HAP-1 (cell line): ENCODE data around the gene ARF3.

Experiments used
- DNase-seq, 2 experiments: peaks; one replicate each; pipeline ENCODE4 v3.0.0-alpha.2; 2016 to 2020; ENCODE audit warnings: low spot score in 2 of 2
- H3K27me3 ChIP-seq: fragments of 250-450 bp; sonication (Bioruptor Pico); 2 replicates; pipeline ENCODE4 v1.5.1; 2020; ENCODE audit warnings: low read depth, mild to moderate bottlenecking, moderate library complexity
- H3K36me3 ChIP-seq: fragments of 250-450 bp; sonication (Bioruptor Pico); replicated peaks from 2 replicates; pipeline ENCODE4 v1.5.1; 2020; ENCODE audit warnings: mild to moderate bottlenecking
- H3K4me1 ChIP-seq: fragments of 250-450 bp; sonication (Bioruptor Pico); 2 replicates; pipeline ENCODE4 v1.5.1; 2020; ENCODE audit warnings: mild to moderate bottlenecking
- H3K4me3 ChIP-seq: fragments of 250-450 bp; sonication (Bioruptor Pico); 2 replicates; pipeline ENCODE4 v1.5.1; 2020; ENCODE audit warnings: mild to moderate bottlenecking, moderate library complexity
- H3K9me3 ChIP-seq: fragments of 250-450 bp; sonication (Bioruptor Pico); 2 replicates; pipeline ENCODE4 v1.5.1; 2020; ENCODE audit warnings: mild to moderate bottlenecking, moderate library complexity
- in situ Hi-C: fragments of 300-500 bp; cut with MboI; formaldehyde crosslinking; loops from 3 replicates; pipeline ENCODE4 v1.14.3; 2020; ENCODE audit warnings: low sequenced_read_pairs, inconsistent platforms, mixed read lengths

ARF3 gene

GRCh38 chr12:48957141-48958048 is at the start of gene ARF3:
Gene ARF3, minus strand, starts transcription at chr12:48957487. Its CDS starts 16,392 bp downstream, at chr12:48941095.
- H3K4me3 ChIP-seq: peak within 1 kb of the TSS; percentile 91
- H3K36me3 ChIP-seq: peaks cover 17% of the 10 kb centered on the region
- DNase-seq: peak; percentile 92 to 98
- in situ Hi-C loops: no loop called here
- H3K9me3 ChIP-seq: no peaks in the 10 kb centered on the region
- peaks cover 10% of the 10 kb centered on the region for H3K4me1 ChIP-seq
- no peaks in the 10 kb centered on the region for H3K27me3 ChIP-seq

- Histone ChIP-seq H3K27me3 (no peaks in the 10 kb centered on the region), H3K36me3 (peaks cover 33% of the 10 kb centered on the region), H3K4me3 (peak overlapping the region; percentile 46; the same call in 1 of the 2 replicates), H3K4me1 (peaks cover 21% of the 10 kb centered on the region), H3K9me3 (no peaks in the 10 kb centered on the region)
- DNase-seq: no peak
- in situ Hi-C loops: no loop called here
Measured at GRCh38 chr12:49000346-49000745, 43.1 kb upstream of the ARF3 start.

GRCh38 chr12:48999371-49000131 is 42.3 kb upstream of the ARF3 start, which contains the start of gene DDN:
Gene DDN, minus strand, starts transcription at chr12:48999375. Its CDS starts 88 bp downstream, at chr12:48999287.
- DNase-seq: peak; percentile 60 to 88
- Histone ChIP-seq H3K9me3 (no peaks in the 10 kb centered on the region), H3K4me3 (peak within 1 kb of the TSS; percentile 46), H3K36me3 (peaks cover 29% of the 10 kb centered on the region), H3K27me3 (no peaks in the 10 kb centered on the region), H3K4me1 (peaks cover 24% of the 10 kb centered on the region)
- in situ Hi-C loops: no loop called here

- Histone ChIP-seq H3K9me3 (no peaks in the 10 kb centered on the region), H3K36me3 (peaks cover 20% of the 10 kb centered on the region), H3K27me3 (no peaks in the 10 kb centered on the region), H3K4me3 (peak overlapping the region; percentile 46), H3K4me1 (peaks cover 24% of the 10 kb centered on the region)
- peak in 1 of 2 experiments; percentile 51 for DNase-seq
- in situ Hi-C loops: no loop called here
Measured at GRCh38 chr12:48998497-48999353, 41.4 kb upstream of the ARF3 start.

GRCh38 chr12:48997719-48998496 is 40.6 kb upstream of the ARF3 start:
- Histone ChIP-seq H3K36me3 (peaks cover 16% of the 10 kb centered on the region), H3K9me3 (no peaks in the 10 kb centered on the region), H3K4me3 (peak overlapping the region; percentile 46), H3K27me3 (no peaks in the 10 kb centered on the region), H3K4me1 (peaks cover 24% of the 10 kb centered on the region)
- DNase-seq: peak in 1 of 2 experiments; percentile 75
- in situ Hi-C loops: no loop called here

GRCh38 chr12:48996794-48997718 is 39.8 kb upstream of the ARF3 start:
- Histone ChIP-seq H3K27me3 (no peaks in the 10 kb centered on the region), H3K4me3 (peak overlapping the region; percentile 46)
- in situ Hi-C loops: no loop called here

GRCh38 chr12:48995086-48995879 is 38.0 kb upstream of the ARF3 start:
- DNase-seq: peak; percentile 82 to 93
- Histone ChIP-seq H3K4me1 (peaks cover 26% of the 10 kb centered on the region), H3K27me3 (no peaks in the 10 kb centered on the region), H3K36me3 (no peaks in the 10 kb centered on the region), H3K4me3 (no peak overlapping the region), H3K9me3 (no peaks in the 10 kb centered on the region)
- in situ Hi-C loops: no loop called here

More at GRCh38 chr12:48996794-48997718, 39.8 kb upstream of the ARF3 start:
- peaks cover 9% of the 10 kb centered on the region for H3K36me3 ChIP-seq
- peak; percentile 57 to 87 for DNase-seq
- no peaks in the 10 kb centered on the region for H3K9me3 ChIP-seq
- peaks cover 24% of the 10 kb centered on the region for H3K4me1 ChIP-seq

GRCh38 chr12:48994224-48995085 is 37.2 kb upstream of the ARF3 start:
- Histone ChIP-seq H3K36me3 (no peaks in the 10 kb centered on the region), H3K9me3 (no peaks in the 10 kb centered on the region), H3K4me3 (no peak overlapping the region), H3K4me1 (peaks cover 23% of the 10 kb centered on the region), H3K27me3 (no peaks in the 10 kb centered on the region)
- DNase-seq: no peak
- in situ Hi-C loops: no loop called here

GRCh38 chr12:48993787-48994186 is 36.5 kb upstream of the ARF3 start:
- no peak overlapping the region for H3K4me3 ChIP-seq
- peaks cover 22% of the 10 kb centered on the region for H3K4me1 ChIP-seq
- no peak for DNase-seq
- no peaks in the 10 kb centered on the region for H3K36me3 ChIP-seq
- in situ Hi-C loops: no loop called here
- H3K27me3 ChIP-seq: no peaks in the 10 kb centered on the region
- H3K9me3 ChIP-seq: no peaks in the 10 kb centered on the region

GRCh38 chr12:48991247-48992050 is 34.2 kb upstream of the ARF3 start:
- H3K27me3 ChIP-seq: no peaks in the 10 kb centered on the region
- in situ Hi-C loops: no loop called here
- peaks cover 18% of the 10 kb centered on the region for H3K4me1 ChIP-seq
- DNase-seq: no peak
- no peak overlapping the region for H3K4me3 ChIP-seq
- no peaks in the 10 kb centered on the region for H3K36me3 ChIP-seq
- no peaks in the 10 kb centered on the region for H3K9me3 ChIP-seq
